Lung (tissue), 12 donors: Measurements from ENCODE around the gene RHOT1. TPM values are rescaled to one million over a fixed set of nuclear protein-coding genes. Genes with fewer than 3 reads are reported as not detected.

ENCODE experiments used
- ATAC-seq: fragments of 200-7000 bp; cut with Tn5 transposase; one replicate; pipeline ENCODE4 v1.9.1; 2020; ENCODE audit warnings: moderate number of reproducible peaks; ENCODE audit not compliant: insufficient read depth, low FRiP score
- DNase-seq, 3 donors: peaks; one replicate each; pipeline ENCODE4 v3.0.0-alpha.2; 2013 to 2017
- H3K27ac ChIP-seq, 2 donors: one replicate each; pipeline ENCODE4 v1.5.1; 2013; ENCODE audit warnings: mild to moderate bottlenecking in 2 of 2, moderate library complexity in 2 of 2, control low read depth in 1 of 2, inconsistent platforms in 1 of 2, low read depth in 1 of 2, low read length in 1 of 2
- H3K27me3 ChIP-seq, 3 donors: one replicate each; pipeline ENCODE4 v1.5.1; 2013; ENCODE audit warnings: low read length in 2 of 3; ENCODE audit not compliant: control insufficient read depth in 3 of 3, insufficient read depth in 3 of 3
- H3K36me3 ChIP-seq, 4 donors: one replicate each; pipeline ENCODE4 v1.5.1; 2013; ENCODE audit warnings: low read length in 4 of 4, mild to moderate bottlenecking in 1 of 4, moderate library complexity in 1 of 4; ENCODE audit not compliant: control insufficient read depth in 4 of 4, insufficient read depth in 4 of 4
- H3K4me1 ChIP-seq, 5 donors: one replicate each; pipeline ENCODE4 v1.5.1; 2013; ENCODE audit warnings: low read length in 5 of 5, mild to moderate bottlenecking in 2 of 5, moderate library complexity in 1 of 5; ENCODE audit not compliant: control insufficient read depth in 5 of 5, insufficient read depth in 5 of 5
- H3K4me3 ChIP-seq: one replicate; pipeline ENCODE4 v1.5.1; 2013; ENCODE audit warnings: mild to moderate bottlenecking, control low read depth, moderate library complexity
- H3K9ac ChIP-seq, 2 donors: one replicate each; pipeline ENCODE4 v1.5.1; 2013; ENCODE audit warnings: low read length in 2 of 2, control low read depth in 1 of 2; ENCODE audit not compliant: insufficient read depth in 1 of 2
- H3K9me3 ChIP-seq, 4 donors: one replicate each; pipeline ENCODE4 v1.5.1; 2013; ENCODE audit warnings: low read length in 3 of 4, mild to moderate bottlenecking in 1 of 4, moderate library complexity in 1 of 4; ENCODE audit not compliant: control insufficient read depth in 4 of 4, insufficient read depth in 3 of 4
- CTCF ChIP-seq: IDR thresholded peaks from 2 replicates; pipeline ENCODE4 v1.5.1; 2012; ENCODE audit warnings: mild to moderate bottlenecking; ENCODE audit errors: control extremely low read depth, extremely low read depth
- whole genome bisulfite sequencing, 2 donors: extraction: QIAGEN DNeasy Blood & Tissue Kit; methylation state at CpG; one replicate each; pipeline ENCODE4 v1.1.7; 2013; 5-methylcytosine and 5-hydroxymethylcytosine counted together
- polyA plus RNA-seq, 2 donors: library from polyadenylated mRNA; stranded (reverse); fragments of 200-250 nt; gene quantifications; one replicate each; pipeline ENCODE4 v1.2.1, GENCODE V29; 2013
- total RNA-seq, 2 donors: library from RNA; depleted of rRNA in 1 of 2; stranded (reverse); fragments of >200 nt in 1 of 2; gene quantifications; one replicate each; pipeline ENCODE4 v1.2.1, GENCODE V29; 2014 to 2021
- donor health status: control.
- donor health status: control.
- donor health status: Bipolar disorder and iron deficiency.
- donor health status: healthy.
- donor health status: DM: yes; HTN: yes; CAD: no.

The RHOT1 gene
- total and polyA plus RNA-seq, 4 donors, result 28.5 to 90.5 (median 44.9) TPM

GRCh38 chr17:32208436-32208835 is 66.1 kb downstream of the RHOT1 start:
- H3K9ac ChIP-seq, result no peak overlapping the region
- H3K36me3 ChIP-seq, result peaks cover 10 to 40% (median 18%) of the 10 kb centered on the region in 4 donors
- H3K27me3 ChIP-seq, result no peaks in the 10 kb centered on the region
- DNase-seq, result no peak
- H3K9me3 ChIP-seq, result no peaks in the 10 kb centered on the region
- H3K4me3 ChIP-seq, result no peak overlapping the region
- no peak overlapping the region for H3K27ac ChIP-seq
- ATAC-seq, result no peak
- TF ChIP-seq CTCF, result no peak
- peaks cover 0 to 8% (median 0%) of the 10 kb centered on the region in 5 donors for H3K4me1 ChIP-seq

GRCh38 chr17:32209608-32210007 is 67.3 kb downstream of the RHOT1 start:
- H3K27ac ChIP-seq, result no peak overlapping the region
- H3K9me3 ChIP-seq, result no peaks in the 10 kb centered on the region
- no peak for ATAC-seq
- TF ChIP-seq CTCF, result no peak
- DNase-seq, result no peak
- peaks cover 0 to 8% (median 0%) of the 10 kb centered on the region in 5 donors for H3K4me1 ChIP-seq
- peaks cover 10 to 37% (median 18%) of the 10 kb centered on the region in 4 donors for H3K36me3 ChIP-seq
- no peak overlapping the region for H3K4me3 ChIP-seq
- H3K9ac ChIP-seq, result no peak overlapping the region
- no peaks in the 10 kb centered on the region for H3K27me3 ChIP-seq

- Histone ChIP-seq H3K27me3 (no peaks in the 10 kb centered on the region), H3K4me3 (no peak overlapping the region), H3K27ac (no peak overlapping the region), H3K4me1 (peaks cover 0 to 2% (median 0%) of the 10 kb centered on the region in 5 donors), H3K9me3 (no peaks in the 10 kb centered on the region), H3K36me3 (peaks cover 9 to 37% (median 17%) of the 10 kb centered on the region in 4 donors), H3K9ac (no peak overlapping the region)
- no peak for ATAC-seq
- no peak for DNase-seq
- 97 to 100% methylated on average over 1 of the region's 1 CpG for WGBS, 2 donors
- no peak for TF ChIP-seq CTCF
Measured at GRCh38 chr17:32211671-32212070, 69.4 kb downstream of the RHOT1 start.

GRCh38 chr17:32215696-32216095 is 73.4 kb downstream of the RHOT1 start:
- 95 to 98% methylated on average over 3 of the region's 3 CpGs for WGBS, 2 donors
- Histone ChIP-seq H3K27ac (no peak overlapping the region), H3K27me3 (no peaks in the 10 kb centered on the region), H3K4me1 (peaks cover 0 to 2% (median 0%) of the 10 kb centered on the region in 5 donors), H3K36me3 (peaks cover 0 to 13% (median 9%) of the 10 kb centered on the region in 4 donors), H3K9ac (no peak overlapping the region), H3K9me3 (no peaks in the 10 kb centered on the region), H3K4me3 (no peak overlapping the region)
- no peak for TF ChIP-seq CTCF
- ATAC-seq (no peak), DNase-seq (no peak)
